GM23338 (cell line): Measurements from ENCODE around the gene EXOC7. TPM values are rescaled to one million over a fixed set of nuclear protein-coding genes. Genes with fewer than 3 reads are reported as not detected.

ENCODE experiments used
- ATAC-seq: fragments of 200-7000 bp; cut with Tn5 transposase; 3 replicates; pipeline ENCODE4 v1.9.1; 2020
- DNase-seq: peaks from one replicate; pipeline ENCODE4 v3.0.0-alpha.2; 2015; ENCODE audit warnings: low spot score
- H2AFZ ChIP-seq: fragments of 200-600 bp; sonication (generic); 2 replicates; pipeline ENCODE4 v1.8.0; 2016; ENCODE audit warnings: antibody characterized with exemption, mild to moderate bottlenecking, moderate library complexity
- H3F3A ChIP-seq: fragments of 200-600 bp; sonication (generic); replicated peaks from 2 replicates; pipeline ENCODE4 v1.8.0; 2017; ENCODE audit warnings: antibody characterized with exemption, mixed run types, low read depth
- H3K27ac ChIP-seq: fragments of 200-600 bp; sonication (generic); 2 replicates; pipeline ENCODE4 v1.6.1; 2016; ENCODE audit warnings: low read depth
- H3K27me3 ChIP-seq: fragments of 200-600 bp; sonication (generic); 2 replicates; pipeline ENCODE4 v1.8.0; 2016; ENCODE audit warnings: mild to moderate bottlenecking, mixed run types, moderate library complexity; ENCODE audit not compliant: insufficient read depth
- H3K36me3 ChIP-seq: fragments of 200-600 bp; sonication (generic); 2 replicates; pipeline ENCODE4 v1.8.0; 2016; ENCODE audit warnings: mild to moderate bottlenecking; ENCODE audit not compliant: insufficient read depth
- H3K4me1 ChIP-seq: fragments of 200-600 bp; sonication (generic); 2 replicates; pipeline ENCODE4 v1.8.0; 2016; ENCODE audit warnings: mild to moderate bottlenecking, moderate library complexity; ENCODE audit not compliant: insufficient read depth
- H3K4me2 ChIP-seq: fragments of 200-600 bp; sonication (generic); 2 replicates; pipeline ENCODE4 v1.7.1; 2017; ENCODE audit warnings: mixed run types
- H3K4me3 ChIP-seq: fragments of 200-600 bp; sonication (generic); 2 replicates; pipeline ENCODE4 v1.6.1; 2016; ENCODE audit warnings: mixed run types
- H3K79me2 ChIP-seq: fragments of 200-600 bp; sonication (generic); replicated peaks from 2 replicates; pipeline ENCODE4 v1.8.0; 2017; ENCODE audit warnings: mild to moderate bottlenecking; ENCODE audit not compliant: insufficient read depth
- H3K9me2 ChIP-seq: fragments of 200-600 bp; sonication (generic); 2 replicates; pipeline ENCODE4 v1.8.0; 2017; ENCODE audit not compliant: insufficient read depth
- H4K20me1 ChIP-seq: fragments of 200-600 bp; sonication (generic); replicated peaks from 2 replicates; pipeline ENCODE4 v1.8.0; 2017; ENCODE audit warnings: mild to moderate bottlenecking; ENCODE audit not compliant: insufficient read depth
- H3K27ac Mint-ChIP-seq: 2 replicates; pipeline ENCODE4 v1.8.0; 2020; ENCODE audit warnings: inconsistent platforms, mild to moderate bottlenecking, moderate library complexity, mixed read lengths
- H3K27me3 Mint-ChIP-seq: 3 replicates; pipeline ENCODE4 v1.8.0; 2022; ENCODE audit warnings: low read depth, mild to moderate bottlenecking, moderate library complexity, mixed read lengths, inconsistent platforms; ENCODE audit not compliant: insufficient read depth, poor library complexity
- H3K36me3 Mint-ChIP-seq: 3 replicates; pipeline ENCODE4 v1.8.0; 2021; ENCODE audit warnings: low read depth, mild to moderate bottlenecking, inconsistent platforms, moderate library complexity, mixed read lengths
- H3K4me1 Mint-ChIP-seq: 3 replicates; pipeline ENCODE4 v1.8.0; 2020; ENCODE audit warnings: mild to moderate bottlenecking, inconsistent platforms, mixed read lengths
- H3K4me3 Mint-ChIP-seq: 3 replicates; pipeline ENCODE4 v1.8.0; 2021; ENCODE audit warnings: moderate library complexity, mild to moderate bottlenecking, inconsistent platforms, mixed read lengths
- H3K9me3 Mint-ChIP-seq: 3 replicates; pipeline ENCODE4 v1.8.0; 2020; ENCODE audit warnings: moderate library complexity, mild to moderate bottlenecking, inconsistent platforms, mixed read lengths
- CREB1 ChIP-seq: fragments of 250-450 bp; sonication (Bioruptor Pico); IDR thresholded peaks from 2 replicates; pipeline ENCODE4 v1.5.0; 2020; ENCODE audit warnings: low read depth, mild to moderate bottlenecking, moderate library complexity
- EZH2 ChIP-seq: fragments of 200-600 bp; sonication (generic); IDR thresholded peaks from one replicate; pipeline ENCODE4 v1.8.0; 2017; ENCODE audit warnings: antibody characterized with exemption, mild to moderate bottlenecking, low read depth; ENCODE audit not compliant: unreplicated experiment
- EZH2phosphoT487 ChIP-seq: fragments of 200-600 bp; sonication (generic); IDR thresholded peaks from one replicate; pipeline ENCODE4 v1.8.1; 2018; ENCODE audit warnings: antibody characterized with exemption; ENCODE audit not compliant: unreplicated experiment
- JUNB ChIP-seq: IDR thresholded peaks from one replicate; pipeline ENCODE4 v1.6.1; 2016; ENCODE audit warnings: antibody characterized with exemption; ENCODE audit not compliant: unreplicated experiment
- POLR2AphosphoS5 ChIP-seq: IDR thresholded peaks from 2 replicates; pipeline ENCODE4 v1.6.1; 2016; ENCODE audit warnings: antibody characterized with exemption, low read depth
- STAT1 ChIP-seq: IDR thresholded peaks from one replicate; pipeline ENCODE4 v1.6.1; 2016; ENCODE audit warnings: antibody characterized with exemption; ENCODE audit not compliant: unreplicated experiment
- ZNF114 ChIP-seq: fragments of 250-450 bp; sonication (Bioruptor Pico); IDR thresholded peaks from 2 replicates; pipeline ENCODE4 v1.5.0; 2020; ENCODE audit warnings: mild to moderate bottlenecking, moderate library complexity
- polyA plus RNA-seq: library from polyadenylated mRNA; unstranded; fragments of >200 nt; fragmentation: Nextera tagmentation; extraction: Ambion mirVana; gene quantifications from 2 replicates; pipeline ENCODE4 v1.2.1, GENCODE V29; 2016
- total RNA-seq: library from RNA; depleted of rRNA; stranded (reverse); fragments of >200 nt; shearing (Covaris generic); gene quantifications from 2 replicates; pipeline ENCODE4 v1.2.3, GENCODE V29; 2014
- TF ChIP-seq, protein P1 (sequence below), 2 experiments: fragments of 200-600 bp in 1 of 2; sonication (generic) in 1 of 2; conservative IDR thresholded peaks; 2 replicates each; pipeline versions ENCODE4 v1.5.1 to v1.6.1; 2016 to 2017; ENCODE audit warnings: antibody characterized with exemption in 2 of 2, low read depth in 2 of 2, mild to moderate bottlenecking in 2 of 2, moderate library complexity in 1 of 2
- TF ChIP-seq, protein P2 (sequence below): IDR thresholded peaks from one replicate; pipeline ENCODE4 v1.6.1; 2018; ENCODE audit warnings: antibody characterized with exemption; ENCODE audit not compliant: unreplicated experiment
- TF ChIP-seq, protein P3 (sequence below): IDR thresholded peaks from 2 replicates; pipeline ENCODE4 v1.6.1; 2016; ENCODE audit warnings: antibody characterized with exemption

Gene EXOC7
- total and polyA plus RNA-seq, 2 experiments from 2014 or later: 75.4 to 77.4 TPM

DNA sequence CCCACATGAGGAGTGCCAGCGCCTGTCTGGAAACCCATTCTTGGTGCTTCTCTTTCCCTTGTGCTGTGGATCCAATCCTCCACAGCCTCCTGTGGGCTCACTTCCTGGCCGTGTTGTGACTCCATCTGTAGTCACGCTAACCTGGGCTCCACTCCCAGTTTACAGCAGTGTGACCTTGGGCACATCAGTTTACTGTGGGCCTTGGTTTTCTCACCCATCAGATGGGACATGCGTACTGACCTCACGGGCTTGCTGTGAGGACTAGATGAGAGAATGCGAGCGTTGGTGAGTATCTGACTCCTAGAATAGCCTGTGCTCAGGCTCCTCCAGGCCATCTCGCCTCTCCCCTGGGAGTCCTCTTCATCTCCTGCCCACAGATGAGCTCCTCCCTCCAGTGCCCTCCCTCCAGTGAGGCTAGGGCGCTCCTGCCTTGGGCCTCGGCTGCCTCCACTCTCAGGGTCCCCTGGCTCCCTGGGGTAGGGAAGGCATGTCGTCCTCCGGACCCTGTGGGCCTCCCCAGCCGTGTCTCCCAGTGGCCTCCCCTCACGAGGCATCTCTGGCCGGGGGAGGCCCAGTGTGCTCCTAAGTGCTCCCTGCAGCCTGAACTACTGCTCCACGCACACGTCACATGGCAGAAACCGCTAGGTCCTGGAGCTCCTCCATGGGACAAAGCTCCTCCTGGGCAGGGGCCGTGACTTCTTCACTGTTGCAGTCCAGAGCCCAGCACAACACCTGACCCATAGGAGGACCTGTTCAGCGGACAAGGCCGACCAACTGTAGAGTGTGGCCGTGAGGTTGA, 42.7 kb upstream of the EXOC7 start (continued):
- TF ChIP-seq, protein P1, sequence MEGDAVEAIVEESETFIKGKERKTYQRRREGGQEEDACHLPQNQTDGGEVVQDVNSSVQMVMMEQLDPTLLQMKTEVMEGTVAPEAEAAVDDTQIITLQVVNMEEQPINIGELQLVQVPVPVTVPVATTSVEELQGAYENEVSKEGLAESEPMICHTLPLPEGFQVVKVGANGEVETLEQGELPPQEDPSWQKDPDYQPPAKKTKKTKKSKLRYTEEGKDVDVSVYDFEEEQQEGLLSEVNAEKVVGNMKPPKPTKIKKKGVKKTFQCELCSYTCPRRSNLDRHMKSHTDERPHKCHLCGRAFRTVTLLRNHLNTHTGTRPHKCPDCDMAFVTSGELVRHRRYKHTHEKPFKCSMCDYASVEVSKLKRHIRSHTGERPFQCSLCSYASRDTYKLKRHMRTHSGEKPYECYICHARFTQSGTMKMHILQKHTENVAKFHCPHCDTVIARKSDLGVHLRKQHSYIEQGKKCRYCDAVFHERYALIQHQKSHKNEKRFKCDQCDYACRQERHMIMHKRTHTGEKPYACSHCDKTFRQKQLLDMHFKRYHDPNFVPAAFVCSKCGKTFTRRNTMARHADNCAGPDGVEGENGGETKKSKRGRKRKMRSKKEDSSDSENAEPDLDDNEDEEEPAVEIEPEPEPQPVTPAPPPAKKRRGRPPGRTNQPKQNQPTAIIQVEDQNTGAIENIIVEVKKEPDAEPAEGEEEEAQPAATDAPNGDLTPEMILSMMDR (conservative IDR thresholded peaks at IDR 0.05; ENCODE audit: low read depth in 2 of 2): no peak
- TF ChIP-seq, protein P2, sequence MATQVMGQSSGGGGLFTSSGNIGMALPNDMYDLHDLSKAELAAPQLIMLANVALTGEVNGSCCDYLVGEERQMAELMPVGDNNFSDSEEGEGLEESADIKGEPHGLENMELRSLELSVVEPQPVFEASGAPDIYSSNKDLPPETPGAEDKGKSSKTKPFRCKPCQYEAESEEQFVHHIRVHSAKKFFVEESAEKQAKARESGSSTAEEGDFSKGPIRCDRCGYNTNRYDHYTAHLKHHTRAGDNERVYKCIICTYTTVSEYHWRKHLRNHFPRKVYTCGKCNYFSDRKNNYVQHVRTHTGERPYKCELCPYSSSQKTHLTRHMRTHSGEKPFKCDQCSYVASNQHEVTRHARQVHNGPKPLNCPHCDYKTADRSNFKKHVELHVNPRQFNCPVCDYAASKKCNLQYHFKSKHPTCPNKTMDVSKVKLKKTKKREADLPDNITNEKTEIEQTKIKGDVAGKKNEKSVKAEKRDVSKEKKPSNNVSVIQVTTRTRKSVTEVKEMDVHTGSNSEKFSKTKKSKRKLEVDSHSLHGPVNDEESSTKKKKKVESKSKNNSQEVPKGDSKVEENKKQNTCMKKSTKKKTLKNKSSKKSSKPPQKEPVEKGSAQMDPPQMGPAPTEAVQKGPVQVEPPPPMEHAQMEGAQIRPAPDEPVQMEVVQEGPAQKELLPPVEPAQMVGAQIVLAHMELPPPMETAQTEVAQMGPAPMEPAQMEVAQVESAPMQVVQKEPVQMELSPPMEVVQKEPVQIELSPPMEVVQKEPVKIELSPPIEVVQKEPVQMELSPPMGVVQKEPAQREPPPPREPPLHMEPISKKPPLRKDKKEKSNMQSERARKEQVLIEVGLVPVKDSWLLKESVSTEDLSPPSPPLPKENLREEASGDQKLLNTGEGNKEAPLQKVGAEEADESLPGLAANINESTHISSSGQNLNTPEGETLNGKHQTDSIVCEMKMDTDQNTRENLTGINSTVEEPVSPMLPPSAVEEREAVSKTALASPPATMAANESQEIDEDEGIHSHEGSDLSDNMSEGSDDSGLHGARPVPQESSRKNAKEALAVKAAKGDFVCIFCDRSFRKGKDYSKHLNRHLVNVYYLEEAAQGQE: no peak
- no peak for TF ChIP-seq POLR2AphosphoS5
- TF ChIP-seq, protein P3, sequence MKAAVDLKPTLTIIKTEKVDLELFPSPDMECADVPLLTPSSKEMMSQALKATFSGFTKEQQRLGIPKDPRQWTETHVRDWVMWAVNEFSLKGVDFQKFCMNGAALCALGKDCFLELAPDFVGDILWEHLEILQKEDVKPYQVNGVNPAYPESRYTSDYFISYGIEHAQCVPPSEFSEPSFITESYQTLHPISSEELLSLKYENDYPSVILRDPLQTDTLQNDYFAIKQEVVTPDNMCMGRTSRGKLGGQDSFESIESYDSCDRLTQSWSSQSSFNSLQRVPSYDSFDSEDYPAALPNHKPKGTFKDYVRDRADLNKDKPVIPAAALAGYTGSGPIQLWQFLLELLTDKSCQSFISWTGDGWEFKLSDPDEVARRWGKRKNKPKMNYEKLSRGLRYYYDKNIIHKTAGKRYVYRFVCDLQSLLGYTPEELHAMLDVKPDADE: no peak

DNA sequence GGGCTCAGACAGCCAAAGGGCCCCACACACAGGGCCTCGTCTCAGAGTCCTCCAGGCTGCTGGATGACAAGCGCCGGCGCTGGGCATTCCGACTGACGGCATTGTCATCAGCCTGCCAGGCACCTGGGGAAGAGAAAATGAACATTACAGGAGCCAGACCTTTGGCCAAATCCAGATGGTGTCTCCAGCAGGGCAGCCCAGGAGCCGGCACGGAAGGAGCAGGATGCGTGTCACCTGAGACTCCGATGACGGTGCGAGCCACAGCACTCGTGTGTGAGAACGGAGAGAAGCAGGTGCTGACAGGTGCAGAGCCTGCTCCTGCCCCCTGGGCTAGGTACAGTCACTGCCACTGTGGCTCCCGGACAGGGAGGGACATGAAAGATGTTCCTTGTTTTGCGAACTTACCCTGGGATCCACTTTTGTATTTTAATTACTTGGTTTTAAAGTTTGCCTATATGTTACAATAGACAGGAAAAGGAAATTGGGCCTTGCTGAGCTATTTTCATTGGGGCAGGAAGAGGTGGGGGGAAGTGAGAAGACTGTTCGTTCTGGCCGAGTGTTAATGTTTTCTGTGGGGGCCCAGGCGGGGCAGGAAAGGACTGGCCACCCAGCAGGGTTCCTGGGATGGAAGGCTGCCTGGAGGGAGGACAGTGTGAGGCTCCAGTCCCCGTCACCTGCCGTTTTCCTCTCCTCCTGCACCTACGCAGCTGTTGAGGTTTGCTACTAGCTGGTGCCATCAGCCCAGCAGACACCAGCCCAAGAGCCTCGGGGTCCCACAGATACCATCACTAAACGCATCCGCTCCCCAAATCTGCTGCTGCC, 41.9 kb upstream of the EXOC7 start:
- peak overlapping the region; percentile 65 for H3K4me2 ChIP-seq
- Mint-ChIP-seq H3K9me3 (no peaks in the 10 kb centered on the region), H3K36me3 (no peaks in the 10 kb centered on the region; the same call in 2 of the 3 replicates), H3K4me1 (peaks cover 48% of the 10 kb centered on the region), H3K4me3 (no peak overlapping the region; the same call in 2 of the 3 replicates), H3K27ac (no peak overlapping the region), H3K27me3 (peaks cover 40% of the 10 kb centered on the region)
- TF ChIP-seq ZNF114 (CRISPR knock-in tag) (no peak), CREB1 (CRISPR knock-in tag) (no peak), STAT1 (no peak), EZH2 (no peak), EZH2phosphoT487 (no peak), JUNB (no peak)
- TF ChIP-seq, protein P3: no peak
- TF ChIP-seq, protein P1 (conservative IDR thresholded peaks at IDR 0.05; ENCODE audit: low read depth in 2 of 2): no peak
- TF ChIP-seq, protein P2: no peak
- ATAC-seq (no peak; the same call in 2 of the 3 replicates), DNase-seq (peak; percentile 48)
- H3K27me3 ChIP-seq: peaks cover 40% of the 10 kb centered on the region
- H3K9me2 ChIP-seq: no peaks in the 10 kb centered on the region
- no peaks in the 10 kb centered on the region for H4K20me1 ChIP-seq
- no peak overlapping the region for H3K27ac ChIP-seq
- no peaks in the 10 kb centered on the region for H3K36me3 ChIP-seq
- H3K4me1 ChIP-seq: peaks cover 45% of the 10 kb centered on the region
- no peaks in the 10 kb centered on the region for H3K79me2 ChIP-seq
- H2AFZ ChIP-seq: no peak overlapping the region
- no peak overlapping the region for H3K4me3 ChIP-seq
- peaks cover 29% of the 10 kb centered on the region for H3F3A ChIP-seq
